Activated effector memory CD4-positive, alpha-beta T cell treated with Interleukin-2 at 50 U/mL for 16 hours (primary cell): ENCODE measurements around the gene SWAP70.

Experiments
- DNase-seq: peaks from one replicate; pipeline ENCODE4 v3.0.0-alpha.2; 2020

The SWAP70 gene

GRCh38 chr11:9780929-9781328, 117.1 kb downstream of the SWAP70 start:
- no peak for DNase-seq

GRCh38 chr11:9783986-9784385, 120.1 kb downstream of the SWAP70 start:
- DNase-seq, result no peak

DNA sequence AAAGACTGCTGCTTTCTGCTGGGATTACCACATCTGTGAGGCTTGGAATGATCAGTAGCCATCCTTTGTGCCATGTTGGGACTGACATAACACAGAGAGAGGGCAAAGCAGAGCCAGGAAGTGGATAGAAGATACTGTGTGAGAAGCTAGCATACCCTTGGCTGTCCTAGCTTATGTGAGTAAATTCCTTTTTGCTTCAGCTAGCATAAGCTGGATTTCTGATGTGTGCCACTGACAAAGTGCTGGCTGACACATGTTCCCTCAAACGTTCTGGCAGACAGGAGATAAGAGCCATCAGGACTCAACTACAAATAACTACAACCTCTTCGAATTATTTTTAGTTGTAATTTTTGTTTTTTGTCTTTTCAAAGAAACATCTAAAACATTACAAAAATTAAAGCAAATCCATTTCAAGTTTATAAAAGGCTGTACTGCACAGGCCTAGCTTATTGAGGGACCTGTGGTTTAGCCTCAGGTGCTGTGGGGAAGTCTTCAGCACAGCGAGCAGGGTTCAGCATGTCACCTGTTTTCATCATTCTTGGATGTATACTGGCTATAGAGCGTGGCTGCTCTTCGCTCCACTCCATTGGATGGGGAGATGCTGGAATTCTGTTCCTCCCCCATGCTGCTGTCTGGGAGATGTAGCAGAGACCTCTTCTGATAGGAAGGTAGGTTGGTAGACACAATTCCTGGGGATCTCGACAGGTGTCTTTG, 120.9 kb downstream of the SWAP70 start:
- DNase-seq, result no peak

- no peak for DNase-seq
Measured at GRCh38 chr11:9787260-9787659, 123.4 kb downstream of the SWAP70 start.

DNA sequence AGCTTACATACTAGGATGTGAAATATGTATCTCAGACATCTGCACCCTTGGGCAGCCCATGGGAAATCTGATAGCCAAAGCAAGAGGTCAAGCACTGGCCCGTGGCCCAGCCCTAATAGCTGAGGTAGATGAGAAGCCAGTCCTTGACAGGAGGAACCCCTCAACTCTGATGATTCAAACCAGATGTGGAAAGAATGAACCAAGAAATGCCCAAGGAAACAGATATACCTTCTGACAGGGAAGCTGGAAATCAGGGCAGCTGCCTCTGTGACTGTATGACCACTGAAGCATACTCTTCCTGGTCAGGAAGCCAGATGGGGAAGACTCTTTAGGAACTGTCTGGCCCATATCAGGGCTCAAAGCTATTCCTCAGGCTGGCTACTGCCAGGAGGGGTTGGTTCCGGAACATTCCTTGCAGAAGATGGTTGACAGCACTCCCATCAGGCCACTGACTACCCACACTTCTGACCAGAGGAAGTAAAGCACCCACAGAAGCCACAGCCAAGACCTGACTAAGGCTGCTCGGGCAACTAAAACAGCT, 124.2 kb downstream of the SWAP70 start:
- DNase-seq, result no peak

GRCh38 chr11:9789910-9790309, 126.0 kb downstream of the SWAP70 start:
- DNase-seq, result no peak

- DNase-seq, result no peak
Measured at GRCh38 chr11:9790703-9791102, 126.8 kb downstream of the SWAP70 start.

DNA sequence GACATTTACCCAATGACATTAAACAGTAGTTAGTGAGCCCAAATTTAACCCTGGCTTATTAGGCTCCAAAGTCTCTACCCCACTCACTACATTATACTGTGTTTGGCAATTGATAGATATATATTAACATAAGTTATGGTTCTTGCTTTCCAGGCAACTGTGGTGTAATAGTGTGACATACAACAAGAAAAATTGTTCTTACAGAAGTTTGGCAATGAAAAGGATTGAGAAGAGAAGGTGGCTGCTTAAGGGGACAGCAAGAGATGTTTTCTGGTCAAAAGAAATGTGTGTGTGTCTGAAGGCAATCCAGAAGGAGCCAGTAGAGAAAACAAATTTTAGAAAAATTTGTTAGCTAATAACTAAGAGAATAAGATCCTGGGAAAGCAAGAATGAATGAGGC, 132.4 kb downstream of the SWAP70 start:
- DNase-seq, result no peak

DNA sequence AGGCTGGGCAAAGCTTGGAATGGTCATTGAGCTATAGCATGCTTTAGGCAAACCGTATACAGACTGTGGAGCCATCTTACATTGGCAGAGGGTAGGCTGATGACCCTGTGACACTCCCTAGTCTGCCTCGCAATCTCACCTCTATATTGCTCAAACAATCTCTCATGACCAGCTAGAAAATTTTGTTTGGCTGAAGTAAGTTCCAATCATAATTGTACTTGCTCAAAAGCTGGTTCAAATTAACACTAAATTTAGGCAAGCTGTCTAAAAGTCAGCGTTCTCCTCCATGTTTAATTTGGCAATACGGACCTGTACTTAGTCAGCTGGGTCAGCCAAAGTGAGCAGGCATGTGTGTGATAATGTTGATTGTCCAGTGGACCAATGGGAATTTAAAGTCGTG, 133.0 kb downstream of the SWAP70 start:
- no peak for DNase-seq

GRCh38 chr11:9797300-9797699, 133.4 kb downstream of the SWAP70 start:
- no peak for DNase-seq

- DNase-seq, result no peak
Measured at GRCh38 chr11:9799886-9800285, 136.0 kb downstream of the SWAP70 start.

GRCh38 chr11:9802291-9802861, 138.5 kb downstream of the SWAP70 start:
- no peak for DNase-seq
